NCI-H748 (cell line): Measurements from ENCODE around the gene KRT36.

Experiments used
- DNase-seq: peaks from one replicate; lab custom pipeline; 2025; ENCODE audit not compliant: unreplicated experiment; lab: John Stamatoyannopoulos, UW

Gene KRT36

GRCh38 chr17:41489531-41489930 lies at the start of gene KRT36:
KRT36 (minus strand) TSS chr17:41489910; CDS start chr17:41489864, 46 bp downstream.
- no peak for DNase-seq

- DNase-seq, result no peak
Measured at GRCh38 chr17:41539071-41539492, 49.4 kb upstream of the KRT36 start.

- DNase-seq, result no peak
Measured at GRCh38 chr17:41538565-41538991, 48.9 kb upstream of the KRT36 start.

- no peak for DNase-seq
Measured at GRCh38 chr17:41537990-41538389, 48.3 kb upstream of the KRT36 start.

- DNase-seq, result no peak
Measured at GRCh38 chr17:41537614-41537954, 47.9 kb upstream of the KRT36 start.

GRCh38 chr17:41536741-41537613 lies 47.3 kb upstream of the KRT36 start:
- no peak for DNase-seq

GRCh38 chr17:41535764-41536481 lies 46.2 kb upstream of the KRT36 start:
- peak; percentile 19 for DNase-seq

GRCh38 chr17:41534899-41535546 lies 45.3 kb upstream of the KRT36 start:
- DNase-seq, result peak; percentile 29

- no peak for DNase-seq
Measured at GRCh38 chr17:41533613-41534012, 43.9 kb upstream of the KRT36 start.

- no peak for DNase-seq
Measured at GRCh38 chr17:41532947-41533570, 43.3 kb upstream of the KRT36 start.

GRCh38 chr17:41531993-41532392 lies 42.3 kb upstream of the KRT36 start:
- DNase-seq, result no peak

GRCh38 chr17:41530062-41531048 lies 40.6 kb upstream of the KRT36 start:
- DNase-seq, result peak; percentile 40

GRCh38 chr17:41529491-41529915 lies 39.8 kb upstream of the KRT36 start:
- peak; percentile 79 for DNase-seq

GRCh38 chr17:41528959-41529353 lies 39.2 kb upstream of the KRT36 start:
- DNase-seq, result peak; percentile 90

- peak; percentile 77 for DNase-seq
Measured at GRCh38 chr17:41527063-41528023, 37.6 kb upstream of the KRT36 start.

GRCh38 chr17:41524261-41524660 lies 34.6 kb upstream of the KRT36 start:
- DNase-seq, result no peak

- peak; percentile 16 for DNase-seq
Measured at GRCh38 chr17:41523787-41524186, 34.1 kb upstream of the KRT36 start.

GRCh38 chr17:41523225-41523593 lies 33.5 kb upstream of the KRT36 start:
- no peak for DNase-seq
